OCI-LY7 (cell line): ENCODE results near the gene PEX5L. TPM values are rescaled to one million over a fixed set of nuclear protein-coding genes. Genes with fewer than 3 reads are reported as not detected.

Source experiments
- BruUV-seq: library from RNA; stranded (reverse); fragments of 400-500 nt; replicated peaks from 2 replicates; lab custom pipeline; 2021; lab: Mats Ljungman, UMichigan
- CTCF ChIA-PET: fragments of 300-600 bp; sonication (Branson Sonifier 250); formaldehyde crosslinking; loops from one replicate; lab custom pipeline; 2022; ENCODE audit warnings: antibody characterized with exemption; ENCODE audit not compliant: unreplicated experiment; lab: Charles Lee
- POLR2A ChIA-PET: fragments of 300-600 bp; sonication (Branson Sonifier 250); formaldehyde crosslinking; loops from one replicate; lab custom pipeline; 2022; ENCODE audit warnings: antibody characterized with exemption; lab: Charles Lee
- DNase-seq: peaks from one replicate; pipeline ENCODE4 v3.0.0-alpha.2; 2015; ENCODE audit warnings: low spot score
- H2AFZ ChIP-seq: fragments of 200-600 bp; sonication (generic), shearing (Covaris generic); 2 replicates; pipeline ENCODE4 v1.6.1; 2014; ENCODE audit warnings: mild to moderate bottlenecking, antibody characterized with exemption, low read length, moderate library complexity
- H3K27ac ChIP-seq: fragments of 200-600 bp; sonication (generic); 2 replicates; pipeline ENCODE4 v1.5.1; 2014; ENCODE audit warnings: mixed run types, low read depth, mild to moderate bottlenecking, moderate library complexity, low read length, inconsistent platforms; ENCODE audit not compliant: poor library complexity, severe bottlenecking
- H3K36me3 ChIP-seq: fragments of 200-600 bp; sonication (generic); 2 replicates; pipeline ENCODE4 v1.6.1; 2014; ENCODE audit warnings: mild to moderate bottlenecking, antibody characterized with exemption, low read length, moderate library complexity, mixed read lengths; ENCODE audit not compliant: insufficient read depth
- H3K4me1 ChIP-seq: fragments of 200-600 bp; sonication (generic); 2 replicates; pipeline ENCODE4 v1.5.1; 2014; ENCODE audit warnings: mild to moderate bottlenecking, low read length; ENCODE audit not compliant: insufficient read depth, poor library complexity, severe bottlenecking
- H3K4me2 ChIP-seq: fragments of 200-600 bp; sonication (generic); 2 replicates; pipeline ENCODE4 v1.6.1; 2014; ENCODE audit warnings: mild to moderate bottlenecking, low read length
- H3K4me3 ChIP-seq: fragments of 200-600 bp; sonication (generic); 2 replicates; pipeline ENCODE4 v1.5.1; 2014; ENCODE audit warnings: mild to moderate bottlenecking, low read depth, low read length; ENCODE audit not compliant: poor library complexity, severe bottlenecking
- H3K79me2 ChIP-seq: fragments of 200-600 bp; sonication (generic); 2 replicates; pipeline ENCODE4 v1.6.1; 2016; ENCODE audit warnings: low read depth, mild to moderate bottlenecking, low read length, moderate library complexity, mixed read lengths; ENCODE audit not compliant: insufficient read depth
- H3K9me2 ChIP-seq: fragments of 200-600 bp; sonication (generic); 2 replicates; pipeline ENCODE4 v1.6.1; 2016; ENCODE audit warnings: mild to moderate bottlenecking, low read length, mixed read lengths; ENCODE audit not compliant: insufficient read depth
- H3K9me3 ChIP-seq: fragments of 200-600 bp; sonication (generic); 2 replicates; pipeline ENCODE4 v1.6.1; 2014; ENCODE audit warnings: mild to moderate bottlenecking, mixed run types, low read length, mixed read lengths
- H4K20me1 ChIP-seq: fragments of 200-600 bp; sonication (generic); 2 replicates; pipeline ENCODE4 v1.6.1; 2014; ENCODE audit warnings: mild to moderate bottlenecking, antibody characterized with exemption, low read length, moderate library complexity, mixed read lengths; ENCODE audit not compliant: insufficient read depth
- EZH2phosphoT487 ChIP-seq: fragments of 200-600 bp; sonication (generic); IDR thresholded peaks from 2 replicates; pipeline ENCODE4 v1.6.1; 2018; ENCODE audit warnings: low read depth, borderline replicate concordance, mild to moderate bottlenecking, mixed run types, antibody characterized with exemption, low read length, moderate library complexity, mixed read lengths
- intact Hi-C: fragments of 100-400 bp; cut with micrococcal nuclease; formaldehyde crosslinking; loops from one replicate; pipeline ENCODE4 v1.10.0; 2022; ENCODE audit not compliant: unreplicated experiment
- total RNA-seq, 2 experiments: library from RNA; depleted of rRNA in 1 of 2; stranded (reverse); fragments of >200 nt in 1 of 2; shearing (Covaris generic) in 1 of 2; gene quantifications; 2 replicates each; pipeline ENCODE4 v1.2.3, GENCODE V29; 2014 to 2022
- TF ChIP-seq, protein P1 (sequence below): fragments of 200-600 bp; sonication (generic); conservative IDR thresholded peaks from 2 replicates; pipeline ENCODE4 v1.5.1; 2014; ENCODE audit warnings: mild to moderate bottlenecking, antibody characterized with exemption, low read length, moderate library complexity, mixed read lengths

Gene PEX5L
- total RNA-seq, 2 experiments from 2014 or later: not detected

DNA sequence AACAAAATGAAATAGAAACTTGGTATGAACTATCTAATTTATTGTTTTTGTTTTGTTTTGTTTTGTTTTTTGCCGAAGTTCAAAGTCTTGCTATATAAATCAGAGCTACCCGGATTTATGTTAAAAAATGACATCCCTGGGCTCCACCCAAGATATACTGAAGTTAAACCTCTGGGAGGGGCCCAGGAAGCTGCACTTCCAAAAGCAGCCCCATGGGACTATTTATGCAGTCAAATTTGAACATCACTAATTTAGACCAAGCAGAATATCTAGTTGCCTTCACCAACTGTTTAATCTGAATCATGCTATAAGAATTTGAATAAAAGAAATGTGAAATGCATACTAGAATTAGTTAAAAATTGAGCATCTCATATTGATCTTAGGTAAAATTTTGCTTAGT lies 32.2 kb downstream of the PEX5L start:
- H4K20me1 ChIP-seq: no peaks in the 10 kb centered on the region
- TF ChIP-seq, protein P1, sequence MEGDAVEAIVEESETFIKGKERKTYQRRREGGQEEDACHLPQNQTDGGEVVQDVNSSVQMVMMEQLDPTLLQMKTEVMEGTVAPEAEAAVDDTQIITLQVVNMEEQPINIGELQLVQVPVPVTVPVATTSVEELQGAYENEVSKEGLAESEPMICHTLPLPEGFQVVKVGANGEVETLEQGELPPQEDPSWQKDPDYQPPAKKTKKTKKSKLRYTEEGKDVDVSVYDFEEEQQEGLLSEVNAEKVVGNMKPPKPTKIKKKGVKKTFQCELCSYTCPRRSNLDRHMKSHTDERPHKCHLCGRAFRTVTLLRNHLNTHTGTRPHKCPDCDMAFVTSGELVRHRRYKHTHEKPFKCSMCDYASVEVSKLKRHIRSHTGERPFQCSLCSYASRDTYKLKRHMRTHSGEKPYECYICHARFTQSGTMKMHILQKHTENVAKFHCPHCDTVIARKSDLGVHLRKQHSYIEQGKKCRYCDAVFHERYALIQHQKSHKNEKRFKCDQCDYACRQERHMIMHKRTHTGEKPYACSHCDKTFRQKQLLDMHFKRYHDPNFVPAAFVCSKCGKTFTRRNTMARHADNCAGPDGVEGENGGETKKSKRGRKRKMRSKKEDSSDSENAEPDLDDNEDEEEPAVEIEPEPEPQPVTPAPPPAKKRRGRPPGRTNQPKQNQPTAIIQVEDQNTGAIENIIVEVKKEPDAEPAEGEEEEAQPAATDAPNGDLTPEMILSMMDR: no peak
- no peak for TF ChIP-seq EZH2phosphoT487
- H3K9me2 ChIP-seq: no peaks in the 10 kb centered on the region
- H2AFZ ChIP-seq: no peak overlapping the region
- ChIA-PET POLR2A (interaction anchor here (1.1 to 1.6 kb wide), 4 partner anchors 12 to 19 kb away, joined by 4 to 5 read pairs (median 4); no protein-coding TSS in a partner anchor), CTCF (no interaction called here)
- BruUV-seq: no TSS peak
- intact Hi-C loops: no loop called here
- no peak overlapping the region for H3K27ac ChIP-seq
- H3K4me1 ChIP-seq: no peaks in the 10 kb centered on the region
- no peaks in the 10 kb centered on the region for H3K79me2 ChIP-seq
- no peak for DNase-seq
- no peak overlapping the region for H3K4me2 ChIP-seq
- no peaks in the 10 kb centered on the region for H3K36me3 ChIP-seq
- H3K9me3 ChIP-seq: no peaks in the 10 kb centered on the region; the same call in 1 of the 2 replicates
- no peak overlapping the region for H3K4me3 ChIP-seq

DNA sequence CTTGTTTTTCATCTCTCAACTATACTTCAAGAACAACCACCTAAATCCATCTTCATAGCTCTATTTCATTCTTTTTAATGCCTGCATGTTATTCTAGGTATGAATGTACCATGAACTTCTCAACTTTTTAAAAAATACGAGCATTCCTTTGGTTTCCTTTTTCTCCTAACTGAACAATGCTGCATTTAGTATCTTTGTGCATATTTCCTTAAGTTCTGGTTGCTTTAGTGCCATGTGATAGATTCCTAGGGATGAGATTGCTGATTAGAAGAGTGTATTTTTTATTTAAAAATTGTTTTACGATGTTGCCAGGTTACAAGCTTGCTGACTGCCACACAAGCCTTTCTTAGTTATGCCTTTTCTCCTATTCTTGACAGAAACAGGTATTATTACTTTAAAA lies 34.7 kb downstream of the PEX5L start:
- ChIA-PET POLR2A (interaction anchor here (0.6 to 1.2 kb wide), 2 partner anchors 28 to 366 kb away, joined by 3 read pairs; no protein-coding TSS in a partner anchor), CTCF (no interaction called here)
- no TSS peak for BruUV-seq
- no peaks in the 10 kb centered on the region for H3K79me2 ChIP-seq
- TF ChIP-seq EZH2phosphoT487: no peak
- TF ChIP-seq, protein P1: no peak
- DNase-seq: no peak
- H3K4me3 ChIP-seq: no peak overlapping the region
- no peaks in the 10 kb centered on the region for H3K36me3 ChIP-seq
- H3K9me2 ChIP-seq: no peaks in the 10 kb centered on the region
- no peak overlapping the region for H2AFZ ChIP-seq
- H3K9me3 ChIP-seq: no peaks in the 10 kb centered on the region
- H3K27ac ChIP-seq: no peak overlapping the region
- no peaks in the 10 kb centered on the region for H3K4me1 ChIP-seq
- H3K4me2 ChIP-seq: no peak overlapping the region
- H4K20me1 ChIP-seq: no peaks in the 10 kb centered on the region
- intact Hi-C loops: no loop called here

DNA sequence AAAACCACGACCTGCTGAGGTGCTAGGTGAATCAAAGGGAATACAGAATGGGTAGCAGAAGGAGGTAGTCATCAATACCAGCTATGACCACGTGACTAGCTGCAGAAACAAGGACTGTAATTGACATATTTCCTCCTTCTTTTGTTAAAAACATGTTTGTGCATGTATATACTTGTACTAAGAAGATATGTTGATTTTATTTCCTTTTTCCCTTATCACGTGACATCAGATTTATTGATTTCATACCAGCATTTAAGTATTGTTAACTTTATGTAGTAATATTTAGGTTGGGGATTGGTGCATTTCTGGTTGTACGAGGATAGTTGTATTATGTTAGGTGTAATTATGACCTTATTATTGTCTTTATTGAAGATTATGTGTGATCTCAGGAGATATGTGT lies 36.2 kb downstream of the PEX5L start:
- Histone ChIP-seq H3K9me2 (no peaks in the 10 kb centered on the region), H3K36me3 (no peaks in the 10 kb centered on the region), H4K20me1 (no peaks in the 10 kb centered on the region), H2AFZ (no peak overlapping the region), H3K4me3 (no peak overlapping the region), H3K4me2 (no peak overlapping the region), H3K4me1 (no peaks in the 10 kb centered on the region), H3K79me2 (no peaks in the 10 kb centered on the region), H3K9me3 (no peaks in the 10 kb centered on the region), H3K27ac (no peak overlapping the region)
- DNase-seq: no peak
- no TSS peak for BruUV-seq
- intact Hi-C loops: no loop called here
- ChIA-PET POLR2A (no interaction called here), CTCF (no interaction called here)
- TF ChIP-seq EZH2phosphoT487: no peak
- TF ChIP-seq, protein P1: no peak
